Testis (tissue), 3 donors: ENCODE measurements around the gene WDFY4. TPM values are rescaled to one million over a fixed set of nuclear protein-coding genes. Genes with fewer than 3 reads are reported as not detected.

ENCODE experiments used
- DNase-seq: peaks from one replicate; pipeline ENCODE4 v3.0.0-alpha.2; 2019
- H3K27ac ChIP-seq, 2 donors: fragments of 200-600 bp; sonication (generic); one replicate each; pipeline ENCODE4 v1.5.1; 2019
- H3K27me3 ChIP-seq: fragments of 200-600 bp; sonication (generic); one replicate; pipeline ENCODE4 v1.5.1; 2019
- H3K36me3 ChIP-seq: fragments of 200-600 bp; sonication (generic); one replicate; pipeline ENCODE4 v1.5.1; 2017; ENCODE audit warnings: low read depth; ENCODE audit errors: missing control alignments
- H3K4me1 ChIP-seq: fragments of 200-600 bp; sonication (generic); one replicate; pipeline ENCODE4 v1.5.1; 2019
- H3K4me3 ChIP-seq, 2 donors: fragments of 200-600 bp; sonication (generic); one replicate each; pipeline ENCODE4 v1.5.1; 2017 to 2019
- H3K9me3 ChIP-seq: fragments of 200-600 bp; sonication (generic); one replicate; pipeline ENCODE4 v1.5.1; 2017
- CTCF ChIP-seq, 3 experiments: fragments of 450-650 bp in 2 of 3; fragments of 200-600 bp in 1 of 3; sonication (generic) in 1 of 3; IDR thresholded peaks; one replicate each; pipeline ENCODE4 v1.5.1; 2016 to 2019; ENCODE audit warnings: antibody characterized with exemption in 3 of 3, mild to moderate bottlenecking in 2 of 3, moderate library complexity in 1 of 3
- POLR2A ChIP-seq: fragments of 450-650 bp; IDR thresholded peaks from one replicate; pipeline ENCODE4 v1.6.1; 2017; ENCODE audit warnings: antibody characterized with exemption, mild to moderate bottlenecking, moderate library complexity
- WGBS, 2 donors: methylation state at CpG; one replicate each; pipeline ENCODE4 v1.1.5; 2018; 5-methylcytosine and 5-hydroxymethylcytosine counted together
- intact Hi-C: fragments of 100-400 bp; cut with DNase I; formaldehyde crosslinking; loops from one replicate; pipeline ENCODE4 v1.15.1; 2023; ENCODE audit warnings: low total_unique reads
- polyA plus RNA-seq: library from polyadenylated mRNA; stranded (reverse); fragments of 350-450 nt; fragmentation: Illumina TruSeq; extraction: RNeasy Lipid Tissue Mini Kit (QIAGEN cat#74804); gene quantifications from one replicate; pipeline ENCODE4 v1.2.3, GENCODE V29; 2014; ENCODE audit warnings: low read depth, low replicate concordance; ENCODE audit not compliant: insufficient read depth
- total RNA-seq, 2 donors: library from RNA; depleted of rRNA; stranded (reverse); fragments of >200 nt; gene quantifications; one replicate each; pipeline ENCODE4 v1.2.3, GENCODE V29; 2016

WDFY4 gene
- total and polyA plus RNA-seq, 3 donors from 2014 or later = 10.2 to 21.5 (median 18.4) TPM

GRCh38 chr10:48814933-48815332 is 130.3 kb downstream of the WDFY4 start:
- Histone ChIP-seq H3K27ac (no peak overlapping the region), H3K27me3 (no peaks in the 10 kb centered on the region), H3K9me3 (no peaks in the 10 kb centered on the region), H3K36me3 (no peaks in the 10 kb centered on the region), H3K4me3 (no peak overlapping the region), H3K4me1 (no peaks in the 10 kb centered on the region)
- 79 to 83% methylated on average over 1 of the region's 1 CpG for WGBS, 2 donors
- no peak for DNase-seq
- TF ChIP-seq CTCF (IDR thresholded peaks at IDR 0.05) (no peak), POLR2A (no peak)
- intact Hi-C loops = no loop called here

- H3K36me3 ChIP-seq = no peaks in the 10 kb centered on the region
- no peaks in the 10 kb centered on the region for H3K9me3 ChIP-seq
- H3K4me1 ChIP-seq = no peaks in the 10 kb centered on the region
- no peak overlapping the region for H3K27ac ChIP-seq
- DNase-seq = no peak
- H3K27me3 ChIP-seq = no peaks in the 10 kb centered on the region
- TF ChIP-seq POLR2A (no peak), CTCF (IDR thresholded peaks at IDR 0.05) (no peak)
- WGBS, 2 donors = 82 to 100% methylated on average over 2 to 10 of the region's 10 CpGs
- H3K4me3 ChIP-seq = no peak overlapping the region
- intact Hi-C loops = no loop called here
Measured at GRCh38 chr10:48817141-48817540, 132.5 kb downstream of the WDFY4 start.

- intact Hi-C loops = no loop called here
- DNase-seq = no peak
- Histone ChIP-seq H3K36me3 (no peaks in the 10 kb centered on the region), H3K4me1 (no peaks in the 10 kb centered on the region), H3K27ac (no peak overlapping the region), H3K9me3 (no peaks in the 10 kb centered on the region), H3K4me3 (no peak overlapping the region), H3K27me3 (no peaks in the 10 kb centered on the region)
- 90 to 100% methylated on average over 2 of the region's 2 CpGs for WGBS, 2 donors
- TF ChIP-seq CTCF (IDR thresholded peaks at IDR 0.05) (no peak), POLR2A (no peak)
Measured at GRCh38 chr10:48818081-48818480, 133.4 kb downstream of the WDFY4 start.

GRCh38 chr10:48818861-48819520 is 134.3 kb downstream of the WDFY4 start:
- H3K36me3 ChIP-seq = no peaks in the 10 kb centered on the region
- no peaks in the 10 kb centered on the region for H3K27me3 ChIP-seq
- DNase-seq = no peak
- WGBS, 2 donors = 91 to 93% methylated on average over 15 to 18 of the region's 18 CpGs
- no peak for TF ChIP-seq POLR2A
- TF ChIP-seq CTCF (IDR thresholded peaks at IDR 0.05) = no peak
- no peaks in the 10 kb centered on the region for H3K9me3 ChIP-seq
- intact Hi-C loops = no loop called here
- H3K27ac ChIP-seq = no peak overlapping the region
- no peaks in the 10 kb centered on the region for H3K4me1 ChIP-seq
- no peak overlapping the region for H3K4me3 ChIP-seq

GRCh38 chr10:48819783-48820182 is 135.1 kb downstream of the WDFY4 start:
- TF ChIP-seq POLR2A (no peak), CTCF (IDR thresholded peaks at IDR 0.05) (no peak)
- Histone ChIP-seq H3K4me3 (no peak overlapping the region), H3K4me1 (no peaks in the 10 kb centered on the region), H3K27me3 (no peaks in the 10 kb centered on the region), H3K27ac (no peak overlapping the region), H3K9me3 (no peaks in the 10 kb centered on the region), H3K36me3 (no peaks in the 10 kb centered on the region)
- 88 to 92% methylated on average over 7 to 8 of the region's 8 CpGs for WGBS, 2 donors
- DNase-seq = no peak
- intact Hi-C loops = no loop called here
